Urothelium cell line (cell line): ENCODE measurements around the gene C2orf81.

Experiments
- DNase-seq: peaks from one replicate; pipeline ENCODE4 v3.0.0; 2011; ENCODE audit warnings: low spot score, mixed read lengths
- FAIRE-seq: peaks from 2 replicates; lab custom pipeline; 2011; peaks lifted over from hg19 to GRCh38; lab: Jason Lieb, UNC

Gene C2orf81

GRCh38 chr2:74391580-74392448 lies 29.6 kb downstream of the C2orf81 start:
- DNase-seq (peak; percentile 95), FAIRE-seq (peak; percentile 88)

DNA sequence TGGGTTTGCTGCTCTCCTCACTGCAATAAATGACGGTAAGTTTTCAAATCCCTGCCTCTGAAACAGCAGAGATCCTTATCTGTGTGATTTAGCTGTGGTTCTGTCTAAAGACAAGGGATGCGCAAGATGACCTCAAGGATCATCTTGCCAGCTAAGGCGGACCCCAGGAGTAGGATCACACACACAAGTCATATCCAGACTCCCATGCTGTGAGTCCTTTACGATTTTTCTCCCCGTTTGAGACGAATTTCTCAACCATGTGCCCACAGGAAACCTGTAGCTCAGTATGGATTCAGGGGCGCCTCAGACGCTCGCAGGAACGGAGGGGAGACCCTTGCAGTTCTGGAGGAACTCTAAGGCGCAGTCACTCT lies 30.2 kb downstream of the C2orf81 start:
- DNase-seq (no peak), FAIRE-seq (no peak)

DNA sequence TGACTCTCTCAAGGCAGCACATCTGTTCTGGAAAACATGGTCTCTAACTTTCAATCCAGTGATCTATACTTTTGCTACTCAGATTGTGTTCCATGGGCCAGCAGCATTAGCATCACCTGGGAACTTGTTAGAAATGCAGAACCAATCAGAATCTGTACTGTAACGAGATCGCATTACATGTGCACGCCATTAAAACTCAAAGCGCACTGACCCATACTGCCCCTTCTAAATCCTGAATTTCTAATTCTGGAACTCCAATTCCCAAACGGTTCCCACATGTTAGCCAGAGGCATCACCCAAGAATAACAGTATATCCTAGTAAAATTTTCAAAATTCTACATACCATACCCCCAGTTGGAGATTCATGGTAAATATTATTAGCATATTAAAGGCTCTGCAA lies 30.8 kb downstream of the C2orf81 start:
- DNase-seq: no peak
- FAIRE-seq: no peak

DNA sequence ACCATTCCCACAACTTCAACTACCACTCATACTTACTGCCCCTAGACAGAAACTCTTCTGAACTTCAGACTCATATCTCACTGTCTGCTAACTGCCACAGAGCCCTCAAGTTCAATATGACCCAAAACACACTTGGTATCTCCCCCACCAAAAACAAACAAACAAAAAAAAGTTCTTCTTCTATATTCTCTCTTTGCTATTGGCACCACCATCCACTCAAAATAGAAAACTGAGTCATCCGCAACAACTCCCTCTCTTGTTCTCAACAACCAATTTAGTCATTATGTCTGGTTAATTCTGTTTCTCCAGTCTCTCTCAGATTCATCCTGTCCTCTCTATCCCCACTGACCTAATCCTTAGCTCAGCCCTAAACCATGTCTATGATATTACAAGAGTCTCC lies 34.1 kb downstream of the C2orf81 start:
- DNase-seq (no peak), FAIRE-seq (no peak)

DNA sequence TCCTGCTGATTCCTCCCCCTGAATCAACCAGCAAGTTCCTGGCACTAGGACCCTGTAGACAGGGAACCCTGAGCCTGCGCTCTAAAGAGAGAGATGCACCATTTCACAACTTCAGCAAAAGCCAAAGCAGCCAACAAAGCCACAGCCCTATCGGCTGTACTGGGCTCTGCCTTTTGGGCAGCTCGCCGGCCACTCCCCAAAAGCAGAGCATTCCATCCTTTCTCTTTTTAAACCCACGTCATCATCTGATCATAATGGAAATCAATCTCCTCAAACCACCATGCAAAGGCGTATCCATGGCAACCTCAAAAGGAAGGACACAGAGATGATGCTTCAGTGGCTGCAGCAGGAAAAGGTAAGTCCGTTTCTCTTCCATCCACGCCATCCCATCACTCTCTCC lies 36.0 kb downstream of the C2orf81 start:
- no peak for FAIRE-seq
- no peak for DNase-seq

DNA sequence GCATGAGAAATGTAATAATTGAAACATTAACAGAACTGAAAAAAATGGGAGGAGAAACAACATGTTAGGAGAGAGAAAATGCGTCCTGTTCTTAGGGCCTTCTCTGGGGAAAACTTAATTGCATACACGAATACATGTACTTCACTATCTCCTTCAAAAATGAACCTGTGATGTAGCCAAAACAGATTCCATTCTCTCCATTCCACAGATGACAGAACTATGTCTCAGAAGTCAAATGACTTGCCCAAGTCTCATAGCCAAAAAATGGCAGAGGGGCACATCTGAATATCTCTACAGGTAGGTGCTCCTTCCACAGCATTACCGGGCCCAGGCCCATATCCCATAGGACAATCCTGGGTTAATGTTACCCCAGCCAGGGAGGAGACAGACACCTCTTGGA lies 37.4 kb downstream of the C2orf81 start:
- FAIRE-seq (no peak), DNase-seq (no peak)

DNA sequence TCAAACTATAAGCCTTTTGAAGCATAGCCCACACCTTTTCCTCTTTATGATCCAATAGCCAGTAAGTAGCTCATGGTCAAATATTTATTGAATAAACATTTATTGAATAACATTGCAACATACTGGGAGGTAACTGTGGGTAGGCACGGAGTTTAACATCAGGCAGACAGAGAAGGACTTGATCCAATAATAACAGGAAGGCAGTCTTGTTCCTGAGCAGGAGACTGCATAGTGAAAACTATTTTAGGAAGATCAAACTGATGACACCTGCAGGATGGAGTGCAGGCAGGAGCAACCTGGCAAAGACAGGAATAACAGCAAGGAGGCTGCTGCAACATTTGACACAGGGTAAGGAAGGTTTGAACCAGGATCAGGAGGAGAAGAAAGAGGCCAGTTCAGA lies 38.2 kb downstream of the C2orf81 start:
- DNase-seq: no peak
- FAIRE-seq: no peak

- DNase-seq (no peak), FAIRE-seq (no peak)
Observed at GRCh38 chr2:74381751-74382150, 39.7 kb downstream of the C2orf81 start.

DNA sequence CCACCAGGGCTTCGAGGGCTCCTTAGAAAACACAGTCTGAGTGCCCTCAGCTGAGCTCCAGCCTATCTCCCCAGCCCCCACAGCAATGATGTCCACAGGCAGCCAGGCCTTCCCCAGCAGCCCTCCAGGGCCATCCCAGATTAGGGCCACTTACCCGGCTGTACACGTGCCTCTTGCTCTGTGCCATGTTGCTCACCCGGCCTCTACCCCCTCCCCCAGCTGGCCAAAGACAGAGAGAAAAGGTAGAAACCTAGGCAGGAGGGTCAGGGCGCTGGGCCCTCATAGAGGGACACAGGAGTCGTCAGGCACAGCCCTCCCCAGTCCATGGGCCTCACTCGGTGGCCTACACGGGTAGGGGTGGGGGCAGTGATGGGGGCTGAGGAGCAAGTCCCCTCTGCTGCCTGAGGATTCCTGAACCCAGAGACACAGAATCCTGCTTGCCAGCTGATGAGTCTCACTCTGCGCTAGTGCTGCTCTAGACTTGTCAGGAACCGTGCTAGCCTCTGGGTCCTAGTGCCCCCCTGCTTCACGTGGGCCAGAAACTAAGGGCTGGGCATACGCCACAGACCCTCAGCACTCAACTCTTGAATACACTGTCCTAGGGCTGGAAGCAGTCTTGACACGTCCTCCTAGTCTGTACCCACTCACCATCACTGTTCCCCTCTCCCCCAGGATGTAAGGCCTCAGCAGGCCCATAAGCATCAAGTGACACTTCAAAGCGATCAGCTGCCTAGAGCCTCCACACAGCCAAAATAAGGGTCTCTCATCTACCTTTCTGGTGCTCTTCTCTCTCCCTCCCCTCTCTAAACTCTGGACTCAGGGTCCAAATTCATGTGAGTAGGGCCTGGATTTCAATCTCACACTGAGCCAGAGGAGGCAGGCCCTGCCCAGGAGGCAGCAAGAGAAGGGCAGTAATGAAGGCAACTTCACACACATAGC lies 41.3 kb downstream of the C2orf81 start, which contains the start of gene DCTN1:
TSS of gene DCTN1 (minus strand) at position 461 of the 939 bp plus-strand sequence. CDS start at position 187, 274 bp downstream.
- DNase-seq (peak; percentile 66), FAIRE-seq (peak; percentile 61)

GRCh38 chr2:74378007-74378406 lies 43.4 kb downstream of the C2orf81 start:
- no peak for DNase-seq
- FAIRE-seq: no peak

GRCh38 chr2:74375838-74376237 lies 45.6 kb downstream of the C2orf81 start:
- DNase-seq (no peak), FAIRE-seq (no peak)

- DNase-seq: peak; percentile 26
- FAIRE-seq: peak; percentile 44
Observed at GRCh38 chr2:74374509-74375205, 46.8 kb downstream of the C2orf81 start.

- DNase-seq (no peak), FAIRE-seq (peak; percentile 89)
Observed at GRCh38 chr2:74373985-74374384, 47.4 kb downstream of the C2orf81 start.

GRCh38 chr2:74373221-74373676 lies 48.2 kb downstream of the C2orf81 start:
- DNase-seq: no peak
- no peak for FAIRE-seq

- DNase-seq (no peak), FAIRE-seq (no peak)
Observed at GRCh38 chr2:74372674-74373073, 48.7 kb downstream of the C2orf81 start.

DNA sequence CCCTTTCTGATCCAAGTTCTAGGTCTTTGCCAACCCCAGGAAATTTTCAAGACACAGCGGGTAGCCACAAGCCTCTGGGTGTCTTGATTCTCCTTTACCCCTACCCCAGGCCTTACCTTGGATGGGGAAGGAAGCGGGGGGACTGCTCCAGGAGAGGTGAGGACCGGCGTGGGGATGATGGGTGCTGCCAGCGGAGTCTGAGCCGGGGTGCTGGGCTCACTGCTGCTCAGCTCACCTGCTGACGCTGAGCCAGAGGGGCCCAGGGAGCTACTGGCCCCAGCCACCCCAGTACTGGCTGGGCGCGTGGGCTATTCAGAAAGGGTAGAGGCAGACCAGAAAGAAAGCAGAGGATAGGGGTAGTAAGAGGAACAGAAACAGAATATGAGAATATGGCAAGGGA lies 50.0 kb downstream of the C2orf81 start:
- DNase-seq (no peak), FAIRE-seq (no peak)

DNA sequence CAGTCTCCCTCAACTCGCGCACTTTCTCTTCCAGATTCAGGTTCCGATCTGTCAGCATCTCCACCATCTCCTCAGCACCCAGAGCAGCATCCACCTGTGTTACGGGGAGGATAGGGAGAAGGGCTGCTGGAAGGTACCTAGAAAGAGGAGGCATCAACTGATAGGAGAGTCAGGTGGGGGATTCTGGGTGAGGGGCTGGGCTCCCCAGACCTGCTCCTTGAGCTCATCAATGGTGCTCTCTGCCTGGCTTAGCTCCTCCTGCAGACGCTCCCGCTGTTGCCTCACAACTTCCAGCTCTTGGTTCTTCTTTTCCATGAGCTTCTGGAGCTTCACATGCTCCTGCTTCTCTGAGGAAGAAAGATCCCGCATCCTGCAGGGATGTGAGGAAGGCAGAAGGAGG lies 51.4 kb downstream of the C2orf81 start:
- FAIRE-seq: no peak
- no peak for DNase-seq

- DNase-seq (no peak), FAIRE-seq (peak; percentile 46)
Observed at GRCh38 chr2:74368499-74368898, 52.9 kb downstream of the C2orf81 start.

DNA sequence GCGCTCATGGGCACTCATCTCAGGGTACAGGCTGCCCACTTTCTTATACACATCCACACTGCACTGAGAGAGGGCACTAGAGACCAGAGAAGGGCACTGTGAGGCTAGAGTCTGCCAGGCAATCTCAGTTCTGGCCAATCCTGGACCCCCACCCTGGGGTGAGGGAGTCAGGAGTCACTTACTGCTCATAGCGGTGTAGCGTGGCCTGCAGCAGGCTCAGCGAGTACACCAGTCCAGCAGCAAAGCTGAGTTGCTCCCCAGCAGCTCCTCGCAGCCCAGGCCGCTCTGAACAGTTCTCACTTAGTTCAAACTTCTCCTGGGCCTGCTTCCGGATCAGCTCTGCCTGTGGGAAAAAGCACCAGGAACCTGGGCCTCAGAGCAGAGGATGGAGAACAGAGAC lies 53.6 kb downstream of the C2orf81 start:
- DNase-seq (no peak), FAIRE-seq (no peak)

DNA sequence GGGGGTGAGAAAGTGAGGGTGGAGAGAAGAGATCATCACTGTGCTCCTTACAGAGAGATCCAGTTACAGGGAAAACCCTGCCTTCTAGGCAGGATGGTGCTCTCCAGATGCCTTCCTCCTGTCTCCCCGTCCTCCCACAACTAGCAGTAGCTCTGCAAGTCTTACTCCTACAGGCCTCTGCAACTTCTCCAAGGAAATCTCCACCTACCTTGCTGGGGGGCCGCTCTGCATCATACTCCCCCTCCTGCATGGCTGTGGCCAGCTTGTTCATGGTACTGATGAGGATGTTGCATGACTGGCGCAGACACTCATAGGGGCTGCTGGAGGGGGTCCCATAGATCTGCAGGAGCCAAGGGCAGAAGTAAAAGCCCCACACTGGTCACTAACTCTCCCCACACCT lies 55.4 kb downstream of the C2orf81 start:
- no peak for FAIRE-seq
- no peak for DNase-seq
